Astrocyte (in vitro differentiated cells and primary cell): ENCODE results near the gene NCOA7.

Experiments
- EZH2 ChIP-seq: IDR thresholded peaks from 2 replicates; pipeline ENCODE4 v1.6.1; 2012; ENCODE audit warnings: mild to moderate bottlenecking, low read length, inconsistent platforms; ENCODE audit not compliant: insufficient read depth
- TF ChIP-seq, protein P1 (sequence below): IDR thresholded peaks from 2 replicates; pipeline ENCODE4 v1.5.1; 2011; ENCODE audit warnings: low read depth, mild to moderate bottlenecking, inconsistent platforms, low read length, moderate library complexity; ENCODE audit not compliant: insufficient read depth

DNA sequence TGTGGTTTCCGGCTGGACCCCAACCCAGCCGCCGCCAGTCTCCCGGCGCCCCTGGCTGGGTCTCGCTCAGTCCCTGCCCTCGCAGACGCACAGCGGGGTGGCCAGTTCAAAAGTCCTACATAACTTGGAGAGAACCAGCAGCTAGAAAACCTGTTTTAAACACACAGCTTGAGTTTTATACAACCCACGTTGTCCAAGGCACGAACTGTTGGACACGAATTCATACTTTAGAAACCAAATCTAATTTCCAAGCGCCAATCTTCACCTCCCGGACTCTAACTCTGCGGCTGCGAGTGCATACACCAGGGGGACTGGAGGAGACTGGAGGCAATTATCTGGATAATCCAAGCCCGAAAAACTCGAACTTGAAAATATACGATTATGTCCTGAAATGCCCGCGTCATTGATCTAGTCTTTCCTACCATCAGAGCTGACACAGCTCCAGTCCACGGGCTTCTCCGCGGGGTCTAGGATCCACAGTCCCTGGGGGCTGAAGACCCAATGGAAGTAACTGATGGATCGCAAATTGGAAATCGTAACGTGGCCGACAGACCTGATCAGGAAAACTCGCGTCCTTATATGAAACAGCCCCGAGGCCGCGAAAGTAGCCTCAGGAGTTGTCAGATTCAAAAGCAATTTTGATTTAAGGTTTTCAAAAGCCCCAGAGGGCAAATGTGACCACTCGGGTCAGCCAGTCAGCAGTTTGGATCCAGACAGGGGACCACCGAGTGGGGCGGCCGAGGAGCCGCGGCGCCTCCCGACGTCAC, 42.2 kb upstream of the NCOA7 start:
- TF ChIP-seq EZH2: no peak
- TF ChIP-seq, protein P1, sequence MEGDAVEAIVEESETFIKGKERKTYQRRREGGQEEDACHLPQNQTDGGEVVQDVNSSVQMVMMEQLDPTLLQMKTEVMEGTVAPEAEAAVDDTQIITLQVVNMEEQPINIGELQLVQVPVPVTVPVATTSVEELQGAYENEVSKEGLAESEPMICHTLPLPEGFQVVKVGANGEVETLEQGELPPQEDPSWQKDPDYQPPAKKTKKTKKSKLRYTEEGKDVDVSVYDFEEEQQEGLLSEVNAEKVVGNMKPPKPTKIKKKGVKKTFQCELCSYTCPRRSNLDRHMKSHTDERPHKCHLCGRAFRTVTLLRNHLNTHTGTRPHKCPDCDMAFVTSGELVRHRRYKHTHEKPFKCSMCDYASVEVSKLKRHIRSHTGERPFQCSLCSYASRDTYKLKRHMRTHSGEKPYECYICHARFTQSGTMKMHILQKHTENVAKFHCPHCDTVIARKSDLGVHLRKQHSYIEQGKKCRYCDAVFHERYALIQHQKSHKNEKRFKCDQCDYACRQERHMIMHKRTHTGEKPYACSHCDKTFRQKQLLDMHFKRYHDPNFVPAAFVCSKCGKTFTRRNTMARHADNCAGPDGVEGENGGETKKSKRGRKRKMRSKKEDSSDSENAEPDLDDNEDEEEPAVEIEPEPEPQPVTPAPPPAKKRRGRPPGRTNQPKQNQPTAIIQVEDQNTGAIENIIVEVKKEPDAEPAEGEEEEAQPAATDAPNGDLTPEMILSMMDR: no peak
